Astrocyte (in vitro differentiated cells and primary cell): Measurements from ENCODE around the gene CA10.

ENCODE experiments used
- CTCF ChIP-seq: IDR thresholded peaks from 2 replicates; pipeline ENCODE4 v1.5.1; 2011; ENCODE audit warnings: low read depth, mild to moderate bottlenecking, inconsistent platforms, low read length, moderate library complexity; ENCODE audit not compliant: insufficient read depth
- EZH2 ChIP-seq: IDR thresholded peaks from 2 replicates; pipeline ENCODE4 v1.6.1; 2012; ENCODE audit warnings: mild to moderate bottlenecking, low read length, inconsistent platforms; ENCODE audit not compliant: insufficient read depth

DNA sequence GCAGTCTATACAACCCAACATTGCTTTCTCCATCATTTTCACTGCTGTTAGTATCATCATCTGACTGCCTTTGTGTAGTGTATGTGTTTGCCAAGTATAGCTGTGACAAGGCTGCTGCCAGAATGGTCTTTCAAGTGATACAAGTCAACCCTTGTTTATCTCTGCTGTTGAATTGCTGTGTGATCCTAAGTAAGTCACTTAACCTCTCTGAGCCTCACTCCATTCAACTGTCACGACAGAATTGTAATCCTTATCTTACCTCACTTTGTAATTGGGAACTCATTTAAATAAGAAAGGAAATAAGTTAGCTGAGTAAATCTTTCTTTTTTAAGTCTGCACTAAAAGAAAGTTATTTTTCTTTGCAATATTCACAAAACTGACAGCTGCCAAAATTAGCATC lies 340.6 kb downstream of the CA10 start:
- no peak for TF ChIP-seq CTCF
- no peak for TF ChIP-seq EZH2
